PC-9 (cell line): ENCODE measurements around the gene MAP2K2. TPM values are rescaled to one million over a fixed set of nuclear protein-coding genes. Genes with fewer than 3 reads are reported as not detected.

ENCODE experiments used
- BruUV-seq: library from RNA; stranded (reverse); fragments of 400-500 nt; replicated peaks from 2 replicates; lab custom pipeline; 2021; lab: Mats Ljungman, UMichigan
- CTCF ChIA-PET: fragments of 300-600 bp; sonication (Branson Sonifier 250); formaldehyde crosslinking; loops from one replicate; lab custom pipeline; 2022; ENCODE audit warnings: antibody characterized with exemption; lab: Charles Lee
- POLR2A ChIA-PET: fragments of 300-600 bp; sonication (Branson Sonifier 250); formaldehyde crosslinking; loops from one replicate; lab custom pipeline; 2022; ENCODE audit warnings: antibody characterized with exemption; ENCODE audit not compliant: unreplicated experiment; lab: Charles Lee
- DNase-seq, 2 experiments: peaks; one replicate each; pipeline versions ENCODE4 v3.0.0 to v3.0.0-alpha.2; 2015 to 2022; ENCODE audit warnings: mixed read lengths in 1 of 2
- H2AFZ ChIP-seq: fragments of 200-600 bp; sonication (generic); 2 replicates; pipeline ENCODE4 v1.8.1; 2017; ENCODE audit warnings: antibody characterized with exemption
- H3F3A ChIP-seq: fragments of 200-600 bp; sonication (generic); 2 replicates; pipeline ENCODE4 v1.8.1; 2017; ENCODE audit warnings: antibody characterized with exemption, mild to moderate bottlenecking, low read depth; ENCODE audit not compliant: insufficient read depth
- H3K27ac ChIP-seq: fragments of 200-600 bp; sonication (generic); 2 replicates; pipeline ENCODE4 v1.6.1; 2016; ENCODE audit warnings: mixed run types
- H3K27me3 ChIP-seq: fragments of 200-600 bp; sonication (generic); 2 replicates; pipeline ENCODE4 v1.6.1; 2016; ENCODE audit warnings: low read depth, mixed run types; ENCODE audit not compliant: insufficient read depth
- H3K36me3 ChIP-seq: fragments of 200-600 bp; sonication (generic); 2 replicates; pipeline ENCODE4 v1.6.1; 2016; ENCODE audit warnings: low read depth, mixed run types
- H3K4me1 ChIP-seq: fragments of 200-600 bp; sonication (generic); replicated peaks from 2 replicates; pipeline ENCODE4 v1.6.1; 2016; ENCODE audit warnings: mixed run types; ENCODE audit not compliant: insufficient read depth
- H3K4me2 ChIP-seq: fragments of 200-600 bp; sonication (generic); 2 replicates; pipeline ENCODE4 v1.6.1; 2017; ENCODE audit warnings: mixed run types
- H3K4me3 ChIP-seq: fragments of 200-600 bp; sonication (generic); 2 replicates; pipeline ENCODE4 v1.6.1; 2016; ENCODE audit warnings: mixed run types
- H3K79me2 ChIP-seq: fragments of 200-600 bp; sonication (generic); 2 replicates; pipeline ENCODE4 v1.6.1; 2017; ENCODE audit warnings: low read depth, mixed run types
- H3K9me2 ChIP-seq: fragments of 200-600 bp; sonication (generic); 2 replicates; pipeline ENCODE4 v1.8.1; 2017; ENCODE audit warnings: mild to moderate bottlenecking; ENCODE audit not compliant: insufficient read depth
- H3K9me3 ChIP-seq: fragments of 200-600 bp; sonication (generic); 2 replicates; pipeline ENCODE4 v1.8.1; 2016; ENCODE audit warnings: low read depth; ENCODE audit not compliant: insufficient read depth
- H4K20me1 ChIP-seq: fragments of 200-600 bp; sonication (generic); 2 replicates; pipeline ENCODE4 v1.8.1; 2017; ENCODE audit not compliant: insufficient read depth
- CTCF ChIP-seq: fragments of 200-600 bp; sonication (generic); conservative IDR thresholded peaks from 2 replicates; pipeline ENCODE4 v1.6.1; 2017; ENCODE audit warnings: mixed run types, antibody characterized with exemption, mild to moderate bottlenecking, moderate library complexity
- EZH2 ChIP-seq: fragments of 200-600 bp; sonication (generic); IDR thresholded peaks from 2 replicates; pipeline ENCODE4 v1.8.0; 2017; ENCODE audit warnings: antibody characterized with exemption, low read depth
- intact Hi-C: fragments of 100-400 bp; cut with micrococcal nuclease; formaldehyde crosslinking; loops from one replicate; pipeline ENCODE4 v1.10.0; 2022; ENCODE audit not compliant: unreplicated experiment
- total RNA-seq: library from RNA; stranded (reverse); gene quantifications from 2 replicates; pipeline ENCODE4 v1.2.3, GENCODE V29; 2021

The MAP2K2 gene
- total RNA-seq, 1 experiment from 2014 or later, result 160 TPM

- CTCF ChIA-PET, result interaction anchor here (0.6 kb wide), 1 partner anchor 45 kb away, joined by 5 read pairs; no protein-coding TSS in a partner anchor
- Histone ChIP-seq H3K36me3 (peaks cover 5% of the 10 kb centered on the region; the same call in 1 of the 2 replicates), H3K9me3 (no peaks in the 10 kb centered on the region), H3K4me3 (peak overlapping the region; percentile 55; the same call in 1 of the 2 replicates), H3K9me2 (no peaks in the 10 kb centered on the region), H3K27me3 (no peaks in the 10 kb centered on the region), H2AFZ (no peak overlapping the region), H3K79me2 (peaks cover 75% of the 10 kb centered on the region), H3K4me2 (peak overlapping the region; percentile 98), H4K20me1 (peaks cover 40% of the 10 kb centered on the region), H3K4me1 (peaks cover 25% of the 10 kb centered on the region), H3F3A (peaks cover 40% of the 10 kb centered on the region), H3K27ac (peak overlapping the region; percentile 99)
- peak; percentile 78 to 84 for DNase-seq
- TF ChIP-seq EZH2 (no peak), CTCF (no peak)
- POLR2A ChIA-PET, result interaction anchor here (0.6 kb wide), 1 partner anchor 364 kb away, joined by 3 read pairs; no protein-coding TSS in a partner anchor
- BruUV-seq, result TSS peak; percentile 61
- intact Hi-C loops, result loop anchor here (1.0 kb wide), 1 partner anchor 10 kb away; no protein-coding TSS in a partner anchor
Observed at GRCh38 chr19:4052114-4052992, 71.6 kb downstream of the MAP2K2 start.

GRCh38 chr19:4051175-4052101 is 72.5 kb downstream of the MAP2K2 start:
- Histone ChIP-seq H3K79me2 (peaks cover 72% of the 10 kb centered on the region), H2AFZ (no peak overlapping the region), H3K27me3 (no peaks in the 10 kb centered on the region), H4K20me1 (peaks cover 40% of the 10 kb centered on the region), H3F3A (peaks cover 34% of the 10 kb centered on the region), H3K9me3 (no peaks in the 10 kb centered on the region), H3K4me2 (peak overlapping the region; percentile 98), H3K9me2 (no peaks in the 10 kb centered on the region), H3K27ac (peak overlapping the region; percentile 99), H3K4me3 (peak overlapping the region; percentile 55; the same call in 1 of the 2 replicates), H3K36me3 (peaks cover 5% of the 10 kb centered on the region; the same call in 1 of the 2 replicates), H3K4me1 (peaks cover 23% of the 10 kb centered on the region)
- intact Hi-C loops, result loop anchor here (1.0 kb wide), 1 partner anchor 11 kb away; no protein-coding TSS in a partner anchor
- DNase-seq, result peak; percentile 65 to 77
- ChIA-PET CTCF (interaction anchor here (0.6 kb wide), 1 partner anchor 44 kb away, joined by 5 read pairs; no protein-coding TSS in a partner anchor), POLR2A (no interaction called here)
- BruUV-seq, result TSS peak; percentile 4
- TF ChIP-seq EZH2, result no peak
- TF ChIP-seq CTCF, result no peak

GRCh38 chr19:4049432-4049831 is 74.5 kb downstream of the MAP2K2 start:
- Histone ChIP-seq H3K36me3 (peaks cover 5% of the 10 kb centered on the region; the same call in 1 of the 2 replicates), H3K79me2 (peaks cover 74% of the 10 kb centered on the region), H3K9me3 (no peaks in the 10 kb centered on the region), H3K4me2 (no peak overlapping the region), H3F3A (peaks cover 26% of the 10 kb centered on the region), H3K4me3 (no peak overlapping the region), H3K27ac (no peak overlapping the region), H3K9me2 (no peaks in the 10 kb centered on the region), H3K4me1 (peaks cover 23% of the 10 kb centered on the region), H2AFZ (no peak overlapping the region), H4K20me1 (peaks cover 33% of the 10 kb centered on the region), H3K27me3 (no peaks in the 10 kb centered on the region)
- intact Hi-C loops, result no loop called here
- ChIA-PET CTCF (no interaction called here), POLR2A (no interaction called here)
- DNase-seq, result no peak
- TF ChIP-seq CTCF (no peak), EZH2 (no peak)
- BruUV-seq, result no TSS peak
